GM19324 (cell line): ENCODE data around the gene TUBA1C.
"Not testable (repeated sequence)": the region's sequence is repeated elsewhere in the genome, so short reads cannot be mapped to it uniquely, and the experiment has no call there.

Source experiments
- ATAC-seq: cut with Tn5 transposase; IDR thresholded peaks from one replicate; pipeline ENCODE4 v1.9.1; 2021; ENCODE audit warnings: mild to moderate bottlenecking, moderate library complexity; ENCODE audit not compliant: unreplicated experiment, low FRiP score

The TUBA1C gene

GRCh38 chr12:49253033-49253623 is 11.8 kb upstream of the TUBA1C start:
- ATAC-seq: no peak

GRCh38 chr12:49255456-49255855 is 9.4 kb upstream of the TUBA1C start:
- not testable (repeated sequence) for ATAC-seq

GRCh38 chr12:49255857-49256637 is 8.8 kb upstream of the TUBA1C start:
- ATAC-seq: no peak

GRCh38 chr12:49257508-49258184 is 7.2 kb upstream of the TUBA1C start:
- ATAC-seq: not testable (repeated sequence)

DNA sequence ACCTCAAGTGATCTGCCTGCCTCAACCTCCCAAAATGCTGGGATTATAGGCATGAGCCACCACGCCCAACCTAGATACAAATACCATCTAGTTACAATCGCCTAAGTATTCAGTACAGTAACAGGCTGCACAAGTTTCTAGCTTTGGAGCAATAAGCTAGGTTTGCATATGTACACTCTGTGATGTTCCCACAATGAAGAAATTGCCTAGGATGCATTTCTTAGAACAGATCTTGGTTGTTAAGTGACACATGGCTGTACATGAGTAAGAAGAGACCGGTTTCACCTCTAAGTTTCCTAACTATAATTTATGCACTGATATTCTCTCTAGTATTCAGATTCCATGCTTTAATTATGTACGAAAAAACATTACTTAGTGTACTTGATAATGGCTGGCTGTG is 5.4 kb upstream of the TUBA1C start:
- ATAC-seq: no peak

- no peak for ATAC-seq
Measured at GRCh38 chr12:49260166-49260565, 4.7 kb upstream of the TUBA1C start.

- ATAC-seq: no peak
Measured at GRCh38 chr12:49260571-49261363, 4.1 kb upstream of the TUBA1C start.

- ATAC-seq: no peak
Measured at GRCh38 chr12:49261721-49262120, 3.2 kb upstream of the TUBA1C start.

GRCh38 chr12:49263400-49263763 is 1.5 kb upstream of the TUBA1C start:
- no peak for ATAC-seq

GRCh38 chr12:49264466-49264872 is 413 bp upstream of the TUBA1C start:
- ATAC-seq: peak; percentile 23

DNA sequence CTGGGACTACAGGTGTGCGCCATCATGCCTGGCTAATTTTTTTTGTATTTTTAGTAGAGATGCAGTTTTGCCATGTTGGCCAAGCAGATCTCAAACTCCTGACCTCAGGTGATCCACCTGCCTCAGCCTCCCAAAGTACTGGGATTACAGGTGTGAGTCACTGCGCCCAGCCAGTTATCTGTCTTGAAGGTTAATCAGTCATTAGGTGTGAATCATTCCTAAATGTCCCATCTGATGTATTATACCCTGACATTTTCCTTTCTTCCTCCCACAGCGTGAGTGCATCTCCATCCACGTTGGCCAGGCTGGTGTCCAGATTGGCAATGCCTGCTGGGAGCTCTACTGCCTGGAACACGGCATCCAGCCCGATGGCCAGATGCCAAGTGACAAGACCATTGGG is 4.3 kb downstream of the TUBA1C start:
- ATAC-seq: not testable (repeated sequence)

GRCh38 chr12:49272790-49273725 is 8.2 kb downstream of the TUBA1C start:
- no peak for ATAC-seq

DNA sequence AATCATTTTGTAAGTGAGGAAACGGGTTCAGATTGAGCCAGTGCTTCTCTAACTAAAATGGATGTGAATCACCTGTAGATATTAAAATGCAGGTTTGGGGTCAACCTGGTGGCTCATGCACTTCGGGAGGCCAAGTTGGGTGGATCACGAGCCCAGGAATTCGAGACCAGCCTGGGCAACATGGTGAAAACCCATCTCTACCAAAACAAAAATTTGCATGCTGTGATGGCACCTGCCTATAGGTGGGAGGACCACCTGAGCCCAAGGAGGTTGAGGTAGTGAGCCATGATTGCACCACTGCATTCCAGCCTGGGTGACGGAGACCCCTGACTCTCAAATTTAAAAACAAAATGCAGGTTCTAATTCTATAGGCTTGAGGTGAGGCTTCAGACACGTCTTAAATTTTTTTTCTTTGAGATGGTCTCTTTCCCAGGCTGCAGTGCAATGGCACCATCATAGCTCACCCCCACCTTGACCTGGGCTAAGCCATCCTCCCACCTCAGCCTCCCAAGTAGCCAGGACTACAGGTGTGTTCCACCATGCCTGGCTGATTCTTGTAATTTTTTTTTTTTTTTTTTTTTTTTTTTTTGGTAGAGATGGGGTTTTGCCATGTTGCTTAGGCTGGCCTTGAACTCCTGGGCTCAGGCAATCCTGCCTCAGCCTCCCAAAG is 9.0 kb downstream of the TUBA1C start:
- no peak for ATAC-seq

GRCh38 chr12:49274396-49275069 is 9.7 kb downstream of the TUBA1C start:
- ATAC-seq: no peak

DNA sequence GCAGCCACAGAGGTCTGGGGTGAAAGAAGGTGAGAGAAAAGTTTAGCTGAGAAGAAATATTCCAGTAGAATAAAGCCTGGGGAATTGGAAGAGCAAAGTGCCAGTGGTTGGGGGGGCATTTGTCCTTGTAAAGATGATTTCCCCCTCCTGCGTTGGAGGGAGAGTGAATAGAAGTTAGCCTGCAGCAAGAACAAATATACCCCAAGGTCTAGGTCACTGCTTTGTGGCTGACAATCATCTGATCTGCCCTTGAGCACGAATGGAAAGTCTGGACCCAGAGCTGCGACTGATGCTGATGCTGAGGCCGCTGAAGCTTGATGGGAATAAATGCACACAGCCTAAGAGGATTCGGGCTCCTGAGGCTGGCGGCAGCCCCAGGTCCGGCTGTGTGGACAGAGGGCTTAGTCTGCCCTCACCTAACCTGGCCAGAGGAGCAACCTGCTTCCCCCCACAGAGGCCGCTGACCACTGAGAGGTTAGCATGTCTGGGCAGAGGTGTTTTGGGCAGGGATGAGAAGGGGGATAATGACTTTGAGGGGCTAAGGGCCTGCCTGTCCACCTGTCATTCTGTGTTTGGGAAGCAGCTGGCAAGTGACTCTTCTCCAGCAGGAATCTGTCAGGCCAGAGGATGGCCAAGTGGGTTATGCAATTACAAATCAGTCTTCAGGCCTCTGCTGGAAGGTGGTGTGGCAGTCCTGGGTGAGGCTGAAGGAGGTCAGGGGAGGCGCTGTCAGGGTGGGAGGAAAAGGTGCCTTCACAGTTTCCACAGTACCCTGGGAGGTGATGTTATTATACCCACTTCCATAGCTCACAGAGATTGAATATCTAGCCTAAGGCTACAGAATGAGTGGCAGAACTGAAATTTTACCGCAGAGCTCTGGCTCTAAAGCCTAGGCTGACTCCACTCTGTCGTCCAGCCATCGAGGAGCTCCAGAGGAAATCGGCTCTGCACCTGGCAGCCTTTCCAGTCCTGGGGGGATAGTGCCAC is 11.7 kb downstream of the TUBA1C start:
- no peak for ATAC-seq

DNA sequence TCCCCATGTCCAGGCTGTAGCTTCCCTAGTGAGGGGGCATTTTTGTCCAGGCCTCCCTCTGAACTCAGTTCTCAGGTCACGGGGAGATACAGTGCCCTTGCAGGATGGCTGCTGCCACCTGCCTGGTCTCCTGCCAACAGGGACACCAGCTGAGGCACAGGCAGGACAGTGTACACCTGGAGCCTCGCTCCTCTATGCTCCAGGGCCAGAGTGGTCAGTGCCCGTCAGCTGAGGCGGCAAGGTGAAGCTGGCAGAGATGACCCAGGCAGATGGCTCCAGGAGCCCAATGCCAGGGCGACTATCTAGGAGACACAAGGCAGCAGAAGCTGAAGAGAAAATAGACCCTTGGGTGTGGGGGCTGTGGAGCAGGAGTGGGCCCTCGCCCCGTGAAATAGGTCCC is 12.6 kb downstream of the TUBA1C start:
- ATAC-seq: no peak

DNA sequence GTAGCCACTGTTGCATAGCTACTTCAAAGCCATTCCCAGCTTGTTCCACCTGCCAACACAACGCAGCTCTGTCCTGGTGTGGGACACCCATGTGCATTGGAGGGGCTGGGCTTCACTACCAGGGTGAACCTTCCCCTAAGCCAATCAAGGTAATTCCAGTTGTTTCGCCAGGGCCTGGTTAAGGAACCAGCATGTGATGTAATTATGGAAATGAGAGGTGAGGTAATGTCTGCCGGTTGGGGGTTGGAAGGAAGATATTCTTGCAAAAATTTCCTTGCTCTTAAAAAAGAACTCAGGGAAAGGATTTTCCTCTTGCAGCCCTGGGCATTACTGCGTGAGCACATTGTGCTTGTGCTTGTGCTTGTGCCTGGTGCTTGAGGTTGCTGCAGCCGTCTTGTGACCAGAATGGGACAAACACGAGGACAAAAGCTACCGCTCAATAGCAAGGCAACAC is 14.9 kb downstream of the TUBA1C start:
- ATAC-seq: no peak
